Measurements from ENCODE around the gene AIF1L.

GRCh38 chr9:131062969-131063368 lies 33.4 kb upstream of the AIF1L start:
- TF ChIP-seq CTCF (conservative IDR thresholded peaks at IDR 0.05; ENCODE audit: low read depth, low read length) (no peak), EZH2phosphoT487 (IDR thresholded peaks at IDR 0.05; ENCODE audit: borderline replicate concordance, low read length) (no peak)

Data from PC-3 (cell line).